Measurements from ENCODE around the gene PEPD.
"Not testable (repeated sequence)": the region's sequence is repeated elsewhere in the genome, so short reads cannot be mapped to it uniquely, and the experiment has no call there.

Gene PEPD

DNA sequence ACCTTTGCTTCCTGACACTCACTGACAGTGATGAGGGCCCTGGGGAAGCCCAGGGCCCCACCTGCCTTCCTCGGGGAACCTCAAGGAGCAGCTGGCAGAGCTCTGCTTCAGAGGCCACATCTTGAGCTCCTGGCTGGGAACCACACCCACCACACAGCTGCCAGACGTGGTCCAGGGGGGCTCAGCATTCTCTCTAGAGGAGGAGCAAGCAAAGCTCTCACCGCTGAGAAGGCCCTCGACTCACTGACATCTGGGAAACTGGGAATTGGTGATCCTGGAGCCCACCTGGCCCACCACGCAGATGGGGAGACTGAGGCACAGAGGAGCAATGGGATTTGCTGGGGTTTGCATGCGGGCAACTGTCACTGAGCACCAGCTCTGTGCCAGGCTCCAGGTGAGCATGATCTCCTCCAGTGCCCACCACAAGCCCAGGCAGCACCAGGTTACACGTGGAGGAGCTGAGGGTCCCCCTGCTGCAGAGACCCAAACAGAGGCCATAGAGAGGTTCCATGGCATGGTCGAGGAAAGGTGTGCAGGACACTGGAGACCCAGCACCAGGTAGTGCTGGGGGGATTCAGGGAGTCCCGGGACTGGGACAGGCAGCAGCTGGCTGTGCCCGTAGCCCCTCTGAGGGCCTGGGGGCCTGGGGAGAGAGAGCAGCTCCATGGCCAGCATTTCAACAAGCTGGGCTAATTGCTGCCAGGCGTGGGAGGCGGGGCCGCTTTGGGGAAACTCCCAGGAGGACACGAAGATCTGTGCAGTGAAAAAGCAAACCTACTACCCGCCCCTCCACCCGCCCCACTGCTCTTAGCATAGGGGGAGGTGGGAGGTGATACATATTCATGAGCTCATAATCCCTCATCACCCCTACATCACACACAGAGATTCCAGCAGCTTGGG lies 33.4 kb downstream of the PEPD start:
- no peaks in the 10 kb centered on the region for H3K9me3 Mint-ChIP-seq
- ATAC-seq (replicated peaks; ENCODE audit: extremely low read depth, poor library complexity, severe bottlenecking) = no peak
- peaks cover 3% of the 10 kb centered on the region for H3K36me3 Mint-ChIP-seq (ENCODE audit: insufficient read depth)
- no peaks in the 10 kb centered on the region for H3K27me3 Mint-ChIP-seq
- no peak overlapping the region for H3K27ac Mint-ChIP-seq (ENCODE audit: low read depth)
- H3K4me3 Mint-ChIP-seq = no peak overlapping the region
- DNase-seq (ENCODE audit: low spot score in 2 of 2) = no peak
- H3K4me1 Mint-ChIP-seq = peaks cover 8% of the 10 kb centered on the region

DNA sequence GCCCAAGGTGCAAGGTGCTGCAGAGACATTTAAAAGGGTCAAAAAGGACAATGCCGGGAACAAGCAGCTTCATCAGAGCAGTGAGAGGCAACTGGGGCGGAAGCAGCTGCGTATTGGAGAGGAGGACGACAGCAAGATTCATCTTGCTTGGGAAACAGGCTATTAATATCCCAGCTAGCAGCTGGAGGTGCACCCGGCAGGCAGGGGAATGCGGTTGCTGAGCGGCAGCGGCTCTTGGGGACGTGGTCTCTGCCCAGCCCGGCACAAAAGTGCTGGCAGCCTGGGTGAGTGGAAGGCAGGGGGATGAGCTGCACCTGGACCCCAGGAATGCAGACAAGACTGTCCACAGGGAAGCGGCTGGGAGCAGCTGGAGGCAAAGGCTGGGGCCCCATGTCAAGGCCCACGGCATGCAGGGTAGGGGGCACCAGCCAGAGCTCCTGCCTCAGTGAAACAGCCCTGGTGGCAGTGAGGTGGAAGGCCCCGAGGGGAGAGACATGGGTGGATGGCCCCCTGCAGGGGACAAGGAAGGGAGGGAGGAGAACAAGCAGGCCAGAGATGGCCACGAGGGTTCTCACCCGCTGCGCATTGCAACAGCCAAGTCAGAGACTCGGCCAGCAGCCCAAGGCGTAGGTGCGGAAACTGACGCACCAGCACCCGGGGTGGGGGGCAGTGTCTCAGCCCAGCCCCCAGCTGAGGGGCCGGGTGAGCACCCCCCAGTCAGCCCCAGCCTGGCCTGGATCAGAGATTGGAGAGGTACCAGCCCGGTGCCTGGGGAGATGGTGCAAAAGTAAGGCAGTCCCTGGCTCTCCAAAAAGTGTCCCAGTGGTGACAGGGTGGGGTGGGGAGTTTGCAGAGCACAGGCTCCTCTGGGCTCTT lies 34.4 kb downstream of the PEPD start:
- ATAC-seq (replicated peaks; ENCODE audit: extremely low read depth, poor library complexity, severe bottlenecking) (no peak), DNase-seq (ENCODE audit: low spot score in 2 of 2) (no peak)
- H3K27me3 Mint-ChIP-seq = no peaks in the 10 kb centered on the region
- H3K4me3 Mint-ChIP-seq = no peak overlapping the region
- H3K27ac Mint-ChIP-seq (ENCODE audit: low read depth) = no peak overlapping the region
- no peaks in the 10 kb centered on the region for H3K9me3 Mint-ChIP-seq
- H3K36me3 Mint-ChIP-seq (ENCODE audit: insufficient read depth) = no peaks in the 10 kb centered on the region
- H3K4me1 Mint-ChIP-seq = peaks cover 8% of the 10 kb centered on the region

DNA sequence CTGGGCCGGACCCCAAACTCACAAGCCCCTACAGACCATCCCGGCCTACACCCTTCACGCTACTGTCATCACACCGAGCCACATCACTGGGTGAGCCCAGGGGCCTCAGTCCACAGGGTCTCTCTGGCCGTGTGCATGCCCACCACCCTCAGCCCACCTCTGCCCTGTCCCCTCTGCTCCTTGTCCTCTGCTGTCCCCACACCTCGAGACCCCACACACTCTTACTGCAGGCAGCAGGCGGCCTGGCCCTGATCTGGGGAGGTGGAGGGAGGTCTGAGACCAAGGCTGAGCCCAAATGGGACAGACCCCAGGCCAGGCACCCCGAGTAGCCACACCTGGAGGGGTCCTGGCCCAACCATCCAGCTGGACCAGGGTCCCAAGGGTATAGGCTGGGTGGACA lies 35.2 kb downstream of the PEPD start:
- no peaks in the 10 kb centered on the region for H3K9me3 Mint-ChIP-seq
- ATAC-seq (replicated peaks; ENCODE audit: extremely low read depth, poor library complexity, severe bottlenecking) = no peak
- no peaks in the 10 kb centered on the region for H3K27me3 Mint-ChIP-seq
- peaks cover 8% of the 10 kb centered on the region for H3K4me1 Mint-ChIP-seq
- no peak for DNase-seq (ENCODE audit: low spot score in 2 of 2)
- H3K4me3 Mint-ChIP-seq = no peak overlapping the region
- H3K27ac Mint-ChIP-seq (ENCODE audit: low read depth) = no peak overlapping the region
- H3K36me3 Mint-ChIP-seq (ENCODE audit: insufficient read depth) = no peaks in the 10 kb centered on the region

DNA sequence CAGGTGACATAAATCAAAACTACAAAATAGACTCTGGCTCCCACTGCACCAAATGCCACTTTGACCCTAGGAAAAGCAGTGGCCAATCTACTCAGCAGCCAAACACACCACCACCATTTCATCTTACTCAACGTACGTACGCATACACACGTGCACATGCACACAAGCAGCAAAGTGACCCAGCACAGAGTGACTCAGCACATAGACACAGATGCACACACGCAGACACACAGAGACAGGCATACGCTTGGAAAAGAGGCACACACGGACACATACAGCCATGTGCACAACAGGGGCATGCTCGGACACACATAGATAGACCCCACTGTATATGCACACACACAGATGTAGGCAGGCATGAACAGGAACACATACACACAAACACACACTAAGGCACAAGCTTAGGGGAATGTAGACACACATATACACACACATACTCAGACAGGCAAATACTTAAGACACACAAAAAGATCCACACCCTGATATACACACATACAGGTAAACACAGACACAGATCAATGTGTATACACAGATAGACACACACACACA lies 37.3 kb downstream of the PEPD start:
- H3K4me1 Mint-ChIP-seq = peaks cover 8% of the 10 kb centered on the region
- H3K9me3 Mint-ChIP-seq = peaks cover 9% of the 10 kb centered on the region
- ATAC-seq (replicated peaks; ENCODE audit: extremely low read depth, poor library complexity, severe bottlenecking) = no peak
- H3K27me3 Mint-ChIP-seq = no peaks in the 10 kb centered on the region
- H3K4me3 Mint-ChIP-seq = no peak overlapping the region
- peaks cover 2% of the 10 kb centered on the region for H3K36me3 Mint-ChIP-seq (ENCODE audit: insufficient read depth)
- no peak overlapping the region for H3K27ac Mint-ChIP-seq (ENCODE audit: low read depth)
- no peak for DNase-seq (ENCODE audit: low spot score in 2 of 2)

DNA sequence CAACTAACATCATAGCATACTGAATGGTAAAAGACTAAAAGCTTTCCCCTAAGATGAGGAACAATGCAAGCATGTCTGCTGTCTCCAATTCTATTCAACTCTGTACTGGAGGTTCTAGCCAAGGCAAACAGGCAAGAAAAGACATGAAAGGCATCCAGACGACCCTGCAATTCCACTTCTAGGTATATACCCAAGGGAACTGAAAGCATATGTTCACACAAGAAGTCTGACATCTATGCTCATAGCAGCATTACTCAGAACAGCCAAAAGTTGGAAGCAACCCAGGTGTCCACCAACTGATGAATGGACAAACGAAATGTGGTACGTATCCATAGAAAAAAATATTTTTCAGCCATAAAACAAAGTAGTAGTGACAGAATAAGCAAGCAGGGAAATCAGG lies 39.1 kb downstream of the PEPD start:
- H3K36me3 Mint-ChIP-seq (ENCODE audit: insufficient read depth) = peaks cover 4% of the 10 kb centered on the region
- no peaks in the 10 kb centered on the region for H3K27me3 Mint-ChIP-seq

DNA sequence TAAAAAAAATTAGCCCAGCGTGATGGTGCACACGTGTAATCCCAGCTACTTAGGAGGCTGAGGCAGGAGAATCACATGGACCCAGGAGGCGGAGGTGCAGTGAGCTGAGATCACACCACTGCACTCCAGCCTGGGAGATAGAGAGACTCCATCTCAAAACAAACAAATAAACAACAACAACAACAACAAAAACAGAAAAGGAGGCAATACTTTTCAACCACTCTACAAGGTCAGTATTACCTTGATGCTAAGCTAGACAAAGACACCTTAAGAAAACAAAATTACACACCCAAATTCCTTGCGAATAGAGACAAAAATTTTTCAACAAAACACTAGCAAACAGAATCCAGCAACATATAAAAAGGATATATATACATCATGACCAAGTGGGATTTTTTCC lies 39.7 kb downstream of the PEPD start:
- H3K36me3 Mint-ChIP-seq (ENCODE audit: insufficient read depth) = peaks cover 6% of the 10 kb centered on the region
- no peak for ATAC-seq (replicated peaks; ENCODE audit: extremely low read depth, poor library complexity, severe bottlenecking)
- H3K27me3 Mint-ChIP-seq = no peaks in the 10 kb centered on the region
- H3K4me3 Mint-ChIP-seq = no peak overlapping the region
- peaks cover 5% of the 10 kb centered on the region for H3K4me1 Mint-ChIP-seq
- no peak for DNase-seq (ENCODE audit: low spot score in 2 of 2)
- H3K9me3 Mint-ChIP-seq = peaks cover 9% of the 10 kb centered on the region
- no peak overlapping the region for H3K27ac Mint-ChIP-seq (ENCODE audit: low read depth)

More for the DNA sequence above, 39.1 kb downstream of the PEPD start:
- Mint-ChIP-seq H3K27ac (ENCODE audit: low read depth) (no peak overlapping the region), H3K4me3 (no peak overlapping the region), H3K4me1 (peaks cover 8% of the 10 kb centered on the region), H3K9me3 (peaks cover 9% of the 10 kb centered on the region)
- ATAC-seq (replicated peaks; ENCODE audit: extremely low read depth, poor library complexity, severe bottlenecking) (no peak), DNase-seq (ENCODE audit: low spot score in 2 of 2) (no peak)

DNA sequence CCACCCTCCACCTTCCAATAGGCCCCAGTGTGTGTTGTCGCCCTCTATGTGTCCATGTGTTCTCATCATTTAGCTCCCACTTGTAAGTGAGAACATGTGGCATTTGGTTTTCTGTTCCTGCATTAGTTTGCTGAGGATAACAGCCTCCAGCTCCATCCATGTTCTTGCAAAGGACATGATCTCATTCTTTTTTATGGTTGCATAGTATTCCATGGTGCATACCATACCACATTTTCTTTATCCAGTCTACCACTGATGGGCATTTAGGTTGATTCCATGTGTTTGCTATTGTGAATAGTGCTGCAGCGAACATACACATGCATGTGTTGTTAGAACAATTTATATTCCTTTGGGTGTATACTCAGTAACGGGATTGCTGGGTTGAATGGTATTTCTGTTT lies 42.0 kb downstream of the PEPD start:
- DNase-seq (ENCODE audit: low spot score in 2 of 2); H3K4me1 Mint-ChIP-seq; H3K27me3 Mint-ChIP-seq; H3K4me3 Mint-ChIP-seq; ATAC-seq (replicated peaks; ENCODE audit: extremely low read depth, poor library complexity, severe bottlenecking); H3K36me3 Mint-ChIP-seq (ENCODE audit: insufficient read depth); H3K27ac Mint-ChIP-seq (ENCODE audit: low read depth); H3K9me3 Mint-ChIP-seq: not testable (repeated sequence)

DNA sequence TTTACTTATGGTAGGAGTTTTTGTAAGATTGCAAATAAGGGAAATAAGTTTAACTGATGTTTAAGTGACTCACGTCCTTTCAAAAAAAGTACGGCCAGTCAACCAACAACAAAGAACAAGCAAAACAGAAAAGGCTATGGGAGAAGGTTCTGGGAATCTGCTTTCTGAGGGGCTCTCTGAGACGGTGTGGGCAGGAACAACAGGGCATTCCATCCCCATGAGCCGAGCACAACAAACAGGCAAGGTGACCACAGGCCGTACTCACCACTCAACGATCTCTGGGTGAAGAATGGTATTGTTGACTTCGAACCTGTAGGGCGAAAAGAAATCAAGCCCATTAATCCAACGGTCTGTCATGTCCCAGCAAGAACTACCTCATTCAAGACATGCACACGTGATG lies 43.8 kb downstream of the PEPD start:
- Mint-ChIP-seq H3K27me3 (no peaks in the 10 kb centered on the region), H3K27ac (ENCODE audit: low read depth) (no peak overlapping the region), H3K36me3 (ENCODE audit: insufficient read depth) (peaks cover 12% of the 10 kb centered on the region), H3K4me1 (peaks cover 8% of the 10 kb centered on the region), H3K4me3 (no peak overlapping the region), H3K9me3 (peaks cover 9% of the 10 kb centered on the region)
- ATAC-seq (replicated peaks; ENCODE audit: extremely low read depth, poor library complexity, severe bottlenecking) = no peak
- no peak for DNase-seq (ENCODE audit: low spot score in 2 of 2)

DNA sequence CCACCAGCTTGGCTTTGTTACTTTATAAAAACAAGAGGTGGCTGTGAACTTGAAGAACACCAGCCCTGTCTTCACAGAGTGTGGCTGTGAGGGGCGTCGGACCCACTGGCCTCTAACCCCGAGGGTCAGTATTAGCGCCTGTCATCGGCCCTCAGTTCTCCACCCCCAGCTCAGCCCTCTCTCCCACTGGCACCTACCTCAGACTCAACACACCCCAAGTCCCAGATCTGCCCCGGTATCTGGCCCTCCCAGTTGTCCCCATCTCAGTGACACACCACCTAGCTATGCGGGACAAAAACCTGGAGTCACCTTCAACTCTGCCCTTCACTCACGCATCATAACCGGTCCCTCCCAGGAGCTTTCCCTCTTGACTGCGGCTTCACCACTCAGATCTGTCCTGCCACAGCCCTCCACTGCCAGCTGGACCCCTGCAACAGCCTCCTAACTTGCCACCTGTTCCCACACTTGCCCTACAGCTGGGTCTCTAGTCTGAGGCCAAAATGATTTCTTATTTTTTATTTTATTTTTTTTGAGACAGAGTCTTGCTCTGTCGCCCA lies 45.4 kb downstream of the PEPD start:
- no peak for DNase-seq (ENCODE audit: low spot score in 2 of 2)
- peaks cover 8% of the 10 kb centered on the region for H3K4me1 Mint-ChIP-seq
- H3K27ac Mint-ChIP-seq (ENCODE audit: low read depth) = no peak overlapping the region
- ATAC-seq (replicated peaks; ENCODE audit: extremely low read depth, poor library complexity, severe bottlenecking) = no peak
- H3K27me3 Mint-ChIP-seq = no peaks in the 10 kb centered on the region
- peaks cover 12% of the 10 kb centered on the region for H3K36me3 Mint-ChIP-seq (ENCODE audit: insufficient read depth)
- H3K9me3 Mint-ChIP-seq = peaks cover 9% of the 10 kb centered on the region
- no peak overlapping the region for H3K4me3 Mint-ChIP-seq

DNA sequence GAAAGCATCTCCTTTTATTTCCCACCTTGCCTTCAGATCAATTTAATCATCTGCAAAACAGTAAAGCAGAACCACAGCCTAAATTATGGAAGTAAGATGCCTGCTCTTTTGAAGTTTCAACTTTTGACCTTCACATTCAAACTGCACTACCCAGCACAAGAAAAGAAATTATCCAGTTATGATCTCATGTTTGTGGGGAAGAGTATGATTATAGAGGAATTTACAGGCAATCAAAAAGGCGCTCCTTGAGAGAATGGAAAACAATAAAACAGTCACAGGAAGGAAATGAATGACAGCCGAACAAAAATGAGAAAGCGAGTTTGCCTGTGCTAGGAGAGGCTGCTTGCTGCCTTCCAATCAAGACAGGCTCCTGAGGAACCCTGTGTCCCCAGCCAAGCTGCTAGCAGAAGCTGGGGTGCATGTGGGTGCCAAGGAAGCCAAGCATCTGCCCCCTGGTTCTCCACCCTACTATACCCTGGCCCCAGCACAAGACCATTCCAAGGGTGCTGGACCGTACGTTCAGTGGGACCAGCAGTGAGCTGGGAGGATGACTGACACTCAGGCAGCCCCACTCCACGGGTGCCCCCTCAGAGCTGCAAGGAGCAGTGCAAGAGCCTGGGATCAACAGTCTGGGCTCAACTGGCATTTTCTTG lies 47.8 kb downstream of the PEPD start:
- DNase-seq (ENCODE audit: low spot score in 2 of 2) = no peak
- Mint-ChIP-seq H3K27ac (ENCODE audit: low read depth) (no peak overlapping the region), H3K4me3 (no peak overlapping the region), H3K4me1 (peaks cover 8% of the 10 kb centered on the region), H3K9me3 (no peaks in the 10 kb centered on the region), H3K36me3 (ENCODE audit: insufficient read depth) (peaks cover 9% of the 10 kb centered on the region), H3K27me3 (no peaks in the 10 kb centered on the region)
- ATAC-seq (replicated peaks; ENCODE audit: extremely low read depth, poor library complexity, severe bottlenecking) = no peak

DNA sequence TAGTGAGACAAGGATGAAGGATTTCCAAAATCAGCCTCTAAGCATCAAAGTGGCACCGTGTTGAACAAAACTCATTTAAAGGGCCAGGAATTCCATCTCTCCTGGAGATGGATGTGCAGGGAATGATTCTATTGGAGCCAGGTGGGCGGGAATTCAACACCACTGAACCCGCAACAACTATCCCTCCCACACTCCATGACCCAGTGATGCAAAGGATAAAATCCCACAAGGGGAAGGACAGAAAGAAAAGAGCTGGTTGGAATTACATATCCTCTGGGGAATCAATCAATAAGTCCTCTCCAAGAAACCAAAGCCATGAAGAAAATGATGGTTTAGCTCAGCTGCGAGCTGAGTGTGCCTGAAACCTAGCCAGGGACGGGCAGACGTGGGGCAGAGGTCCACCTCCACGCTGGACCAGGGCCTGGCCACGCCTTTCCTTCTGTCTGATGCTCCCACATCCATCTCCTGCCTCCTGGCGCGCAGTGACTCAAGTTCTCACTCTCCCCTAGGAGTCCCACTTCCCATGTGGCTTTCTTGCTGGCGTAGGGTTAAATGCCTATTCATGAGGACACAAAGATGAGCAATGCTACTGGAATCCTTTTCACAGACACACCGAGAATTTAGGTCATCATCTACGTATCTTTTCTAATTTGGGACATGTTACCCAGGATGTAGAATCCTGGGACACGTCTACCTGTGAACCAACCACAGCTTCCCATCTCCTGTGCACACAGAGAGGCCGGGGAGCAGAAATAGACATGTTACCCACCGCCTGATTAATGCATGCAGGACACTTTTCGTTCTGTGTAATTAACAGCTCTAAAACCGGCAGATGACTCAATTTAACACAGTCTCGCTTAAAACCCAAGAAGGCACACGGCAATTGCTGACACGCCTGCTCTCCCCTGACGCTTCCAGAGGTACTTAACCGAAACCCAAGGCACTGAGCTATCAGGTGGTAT lies 48.6 kb downstream of the PEPD start:
- no peak overlapping the region for H3K4me3 Mint-ChIP-seq
- no peak for ATAC-seq (replicated peaks; ENCODE audit: extremely low read depth, poor library complexity, severe bottlenecking)
- no peak for DNase-seq (ENCODE audit: low spot score in 2 of 2)
- no peak overlapping the region for H3K27ac Mint-ChIP-seq (ENCODE audit: low read depth)
- H3K36me3 Mint-ChIP-seq (ENCODE audit: insufficient read depth) = peaks cover 8% of the 10 kb centered on the region
- no peaks in the 10 kb centered on the region for H3K27me3 Mint-ChIP-seq
- H3K4me1 Mint-ChIP-seq = peaks cover 8% of the 10 kb centered on the region
- H3K9me3 Mint-ChIP-seq = no peaks in the 10 kb centered on the region
